HG02642 (cell line): ENCODE results near the gene TMPRSS6.

Experiments used
- ATAC-seq: cut with Tn5 transposase; IDR thresholded peaks from one replicate; pipeline ENCODE4 v1.9.1; 2021; ENCODE audit warnings: mild to moderate bottlenecking; ENCODE audit not compliant: unreplicated experiment, poor library complexity

The TMPRSS6 gene

GRCh38 chr22:37033605-37034430 lies 75.7 kb downstream of the TMPRSS6 start:
- ATAC-seq: no peak

- no peak for ATAC-seq
These were observed 76.7 kb downstream of the TMPRSS6 start for GRCh38 chr22:37032535-37033460.

GRCh38 chr22:37032134-37032534 lies 77.4 kb downstream of the TMPRSS6 start:
- no peak for ATAC-seq

- no peak for ATAC-seq
These were observed 78.8 kb downstream of the TMPRSS6 start for GRCh38 chr22:37030560-37031281.

- ATAC-seq: no peak
These were observed 80.5 kb downstream of the TMPRSS6 start for GRCh38 chr22:37028692-37029674.

GRCh38 chr22:37027556-37027955 lies 82.0 kb downstream of the TMPRSS6 start:
- ATAC-seq: no peak

GRCh38 chr22:37026325-37026724 lies 83.2 kb downstream of the TMPRSS6 start:
- ATAC-seq: no peak

- ATAC-seq: no peak
These were observed 83.9 kb downstream of the TMPRSS6 start for GRCh38 chr22:37025500-37026070.

GRCh38 chr22:37024339-37025157 lies 85.0 kb downstream of the TMPRSS6 start:
- ATAC-seq: no peak

GRCh38 chr22:37023743-37024338 lies 85.7 kb downstream of the TMPRSS6 start:
- no peak for ATAC-seq

- no peak for ATAC-seq
These were observed 86.8 kb downstream of the TMPRSS6 start for GRCh38 chr22:37022483-37023337.

- no peak for ATAC-seq
These were observed 87.6 kb downstream of the TMPRSS6 start for GRCh38 chr22:37021710-37022482.

- no peak for ATAC-seq
These were observed 88.5 kb downstream of the TMPRSS6 start for GRCh38 chr22:37021041-37021440.

GRCh38 chr22:37020192-37020479 lies 89.4 kb downstream of the TMPRSS6 start:
- no peak for ATAC-seq

GRCh38 chr22:37019309-37020191 lies 90.0 kb downstream of the TMPRSS6 start, which contains the start of the genes MPST and TST:
MPST (plus strand) TSS chr22:37019742; CDS start chr22:37019837, 95 bp downstream.
TST (minus strand) TSS chr22:37019447; CDS start chr22:37018732, 715 bp downstream.
- peak; percentile 66 for ATAC-seq
